Activated T-cell treated with anti-CD3 and anti-CD28 coated beads, Interleukin-2, amount 50 U/mL, for 72 hours (primary cell): ENCODE data around the gene FNDC3A. TPM values are rescaled to one million over a fixed set of nuclear protein-coding genes. Genes with fewer than 3 reads are reported as not detected.

ENCODE experiments used
- ATAC-seq, 2 donors: fragments of 150-1000 bp; cut with Tn5 transposase; replicated peaks in 1 of 2; 2 replicates each; pipeline ENCODE4 v1.10.0; 2021; ENCODE audit warnings: moderate library complexity in 2 of 2, mild to moderate bottlenecking in 1 of 2
- DNase-seq, 2 donors: peaks; one replicate each; pipeline ENCODE4 v3.0.0; 2021 to 2022; ENCODE audit warnings: mixed read lengths in 1 of 2
- H3K27ac Mint-ChIP-seq: one replicate; pipeline ENCODE4 v1.8.0; 2022; ENCODE audit warnings: mild to moderate bottlenecking, moderate library complexity, mixed read lengths
- H3K27me3 Mint-ChIP-seq: one replicate; pipeline ENCODE4 v1.8.0; 2022; ENCODE audit warnings: low read depth, mixed read lengths
- H3K36me3 Mint-ChIP-seq, 2 donors: one replicate each; pipeline ENCODE4 v1.8.0; 2022; ENCODE audit warnings: mixed read lengths in 2 of 2, mild to moderate bottlenecking in 1 of 2; ENCODE audit not compliant: insufficient read depth in 2 of 2
- H3K4me1 Mint-ChIP-seq: one replicate; pipeline ENCODE4 v1.8.0; 2022; ENCODE audit warnings: low read depth, mixed read lengths
- H3K4me3 Mint-ChIP-seq, 2 donors: one replicate each; pipeline ENCODE4 v1.8.0; 2022; ENCODE audit warnings: mild to moderate bottlenecking in 2 of 2, mixed read lengths in 2 of 2, moderate library complexity in 2 of 2
- H3K9me3 Mint-ChIP-seq, 2 donors: one replicate each; pipeline ENCODE4 v1.8.0; 2022; ENCODE audit warnings: mixed read lengths in 2 of 2
- total RNA-seq, 2 donors: library from RNA; stranded (reverse); gene quantifications; one replicate each; pipeline ENCODE4 v1.2.3, GENCODE V29; 2022

Gene FNDC3A
- total RNA-seq, 2 donors from 2014 or later, result 26.7 to 33.1 TPM

DNA sequence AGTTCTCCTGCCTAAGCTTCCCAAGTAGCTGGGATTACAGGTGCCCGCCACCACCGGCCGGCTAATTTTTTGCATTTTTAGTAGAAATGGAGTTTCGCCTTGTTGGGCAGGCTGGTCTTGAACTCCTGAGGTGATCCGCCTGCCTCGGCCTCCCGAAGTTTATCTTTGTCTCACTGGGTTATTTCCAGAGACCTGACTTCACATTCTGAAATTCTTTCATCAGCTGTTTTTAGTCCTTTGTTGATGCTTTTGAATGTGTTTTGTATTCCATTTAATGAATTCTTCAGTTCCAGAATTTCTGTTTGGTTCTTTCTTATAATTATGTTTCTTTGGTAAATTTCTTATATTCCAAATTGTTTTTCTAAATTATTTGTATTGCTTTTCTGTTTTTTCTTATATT lies 189.0 kb downstream of the FNDC3A start:
- H3K36me3 Mint-ChIP-seq, result peaks cover 26 to 41% of the 10 kb centered on the region in 2 donors
- H3K4me3 Mint-ChIP-seq, result no peak overlapping the region
- peaks cover 9 to 11% of the 10 kb centered on the region in 2 donors for H3K9me3 Mint-ChIP-seq
- H3K27me3 Mint-ChIP-seq, result no peaks in the 10 kb centered on the region
- DNase-seq (no peak), ATAC-seq (no peak)
- H3K4me1 Mint-ChIP-seq, result no peaks in the 10 kb centered on the region
- H3K27ac Mint-ChIP-seq, result peak overlapping the region; percentile 37

DNA sequence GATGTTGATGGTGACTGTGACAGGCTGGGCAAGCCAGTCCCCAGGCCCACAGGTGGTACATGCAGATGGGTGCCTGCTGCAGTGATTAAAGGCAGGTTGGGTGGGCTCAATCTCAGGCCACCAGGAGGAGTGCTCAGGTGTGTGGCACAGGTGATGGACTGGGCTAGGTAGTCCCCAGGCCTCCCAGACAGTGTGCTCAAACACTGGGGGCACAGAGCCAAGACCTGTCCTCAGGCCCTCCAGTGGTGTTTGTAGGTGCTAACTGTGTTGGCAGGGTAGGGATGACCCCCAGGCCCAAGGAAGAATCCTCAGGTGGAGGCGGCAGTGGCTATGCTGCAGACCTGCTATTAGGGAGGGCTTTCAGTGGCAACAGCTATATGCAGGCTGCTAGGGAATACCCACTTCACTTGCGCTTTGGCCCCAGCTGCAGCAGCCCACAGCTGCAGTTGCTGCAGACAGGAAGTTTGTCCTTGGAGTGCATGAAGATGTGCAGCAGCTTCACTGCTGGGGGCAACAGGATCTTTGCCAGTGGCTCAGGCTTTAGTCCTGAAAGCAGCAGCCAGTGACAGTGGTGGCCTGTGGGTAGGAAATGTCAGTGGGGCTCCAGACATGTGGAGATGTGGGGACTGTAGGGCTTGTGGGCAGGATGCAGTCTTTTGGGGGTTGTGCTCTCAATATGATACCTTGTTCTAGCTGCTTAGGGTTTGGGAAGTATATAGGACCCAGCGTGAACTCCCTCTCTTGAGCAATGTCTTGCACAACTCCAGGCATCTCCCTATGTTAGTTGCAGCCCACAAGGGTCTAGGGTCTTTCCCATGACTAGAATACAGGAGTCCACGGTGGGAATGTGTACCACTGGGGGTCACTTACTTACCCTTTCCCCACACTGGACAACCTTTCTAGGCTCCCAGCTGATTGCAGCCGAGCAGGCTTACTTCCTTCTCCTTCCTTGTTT lies 190.4 kb downstream of the FNDC3A start:
- H3K4me3 Mint-ChIP-seq, result no peak overlapping the region
- H3K9me3 Mint-ChIP-seq, result peaks cover 9 to 11% of the 10 kb centered on the region in 2 donors
- DNase-seq (no peak), ATAC-seq (no peak)
- no peak overlapping the region for H3K27ac Mint-ChIP-seq
- peaks cover 25 to 33% of the 10 kb centered on the region in 2 donors for H3K36me3 Mint-ChIP-seq
- no peaks in the 10 kb centered on the region for H3K27me3 Mint-ChIP-seq
- H3K4me1 Mint-ChIP-seq, result no peaks in the 10 kb centered on the region

DNA sequence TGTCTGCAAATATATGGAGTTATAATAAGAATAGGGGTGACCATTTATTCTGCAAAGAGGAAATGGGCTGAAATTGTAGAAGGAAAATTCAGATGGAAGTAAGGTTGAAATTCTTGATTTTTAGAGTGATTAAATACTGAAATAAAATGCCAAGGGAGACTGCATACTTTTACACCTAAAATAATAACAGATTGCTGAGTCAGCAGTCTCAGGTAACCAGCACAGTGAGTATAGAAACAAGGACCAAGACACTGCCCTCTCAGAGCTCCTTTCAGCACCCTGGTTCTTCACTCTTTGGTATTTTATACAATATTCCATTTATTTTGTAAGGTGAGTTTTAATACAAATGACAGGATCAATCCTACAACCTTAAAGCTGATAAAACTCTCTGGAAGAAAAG lies 195.6 kb downstream of the FNDC3A start:
- no peaks in the 10 kb centered on the region for H3K27me3 Mint-ChIP-seq
- no peak overlapping the region for H3K4me3 Mint-ChIP-seq
- H3K36me3 Mint-ChIP-seq, result peaks cover 6 to 10% of the 10 kb centered on the region in 2 donors
- H3K4me1 Mint-ChIP-seq, result no peaks in the 10 kb centered on the region
- no peaks in the 10 kb centered on the region for H3K9me3 Mint-ChIP-seq
- no peak overlapping the region for H3K27ac Mint-ChIP-seq
- ATAC-seq, result no peak
- no peak for DNase-seq

DNA sequence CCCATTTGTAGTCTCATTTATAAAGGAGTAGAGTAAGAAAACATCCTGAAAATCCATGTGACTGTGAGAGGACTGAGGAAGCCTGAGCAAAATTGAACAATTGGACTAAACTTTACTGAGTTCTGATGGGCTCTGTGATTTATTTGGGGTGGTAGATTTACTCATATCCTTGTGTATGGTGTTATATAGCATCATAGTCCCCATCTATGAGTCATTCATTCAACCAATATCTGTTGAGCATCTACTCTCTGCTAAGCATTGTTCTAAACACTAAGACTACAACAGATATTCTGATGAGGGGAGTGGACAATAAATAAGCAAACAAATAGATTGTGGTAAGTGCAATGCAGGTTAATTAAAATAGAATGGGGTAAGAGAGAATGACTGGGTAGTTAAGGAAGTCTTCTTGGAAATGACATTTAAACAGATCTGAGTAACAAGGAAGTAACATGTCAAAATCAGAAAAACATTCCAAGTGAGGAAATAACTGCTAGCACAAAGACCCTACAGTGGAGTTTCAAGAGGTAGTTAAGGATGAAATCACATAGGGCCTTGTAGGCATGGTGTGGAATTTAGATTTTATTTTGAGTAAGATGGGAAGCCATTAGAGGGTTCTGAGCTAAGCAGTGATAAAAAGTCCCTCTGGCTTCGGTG lies 208.1 kb downstream of the FNDC3A start:
- Mint-ChIP-seq H3K27ac (no peak overlapping the region), H3K36me3 (peaks cover 2 to 21% of the 10 kb centered on the region in 2 donors), H3K4me1 (peaks cover 6% of the 10 kb centered on the region), H3K4me3 (no peak overlapping the region), H3K27me3 (no peaks in the 10 kb centered on the region), H3K9me3 (no peaks in the 10 kb centered on the region)
- peak in 1 of 2 donors; percentile 78 for ATAC-seq
- no peak for DNase-seq

DNA sequence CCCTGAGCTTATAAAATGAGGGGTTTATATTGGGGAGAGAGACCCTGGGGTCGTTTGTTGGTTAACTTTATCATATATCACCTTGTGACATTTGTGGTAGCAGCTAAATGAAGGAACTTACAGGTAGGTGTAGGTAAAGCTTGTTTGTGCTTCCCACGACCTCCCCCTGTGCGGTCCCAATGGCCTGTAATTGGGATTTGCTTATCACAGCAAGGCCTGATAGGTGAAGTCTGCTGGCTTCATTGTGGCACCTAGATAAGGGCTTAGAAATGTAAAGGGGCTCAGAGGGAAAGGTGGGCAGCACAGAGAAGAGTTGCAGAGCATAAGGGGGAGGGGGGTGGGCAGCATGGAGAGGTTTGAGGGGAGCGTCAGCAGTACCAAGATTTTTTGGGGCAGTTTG lies 208.9 kb downstream of the FNDC3A start:
- peaks cover 2 to 20% of the 10 kb centered on the region in 2 donors for H3K36me3 Mint-ChIP-seq
- no peaks in the 10 kb centered on the region for H3K9me3 Mint-ChIP-seq
- no peak overlapping the region for H3K27ac Mint-ChIP-seq

DNA sequence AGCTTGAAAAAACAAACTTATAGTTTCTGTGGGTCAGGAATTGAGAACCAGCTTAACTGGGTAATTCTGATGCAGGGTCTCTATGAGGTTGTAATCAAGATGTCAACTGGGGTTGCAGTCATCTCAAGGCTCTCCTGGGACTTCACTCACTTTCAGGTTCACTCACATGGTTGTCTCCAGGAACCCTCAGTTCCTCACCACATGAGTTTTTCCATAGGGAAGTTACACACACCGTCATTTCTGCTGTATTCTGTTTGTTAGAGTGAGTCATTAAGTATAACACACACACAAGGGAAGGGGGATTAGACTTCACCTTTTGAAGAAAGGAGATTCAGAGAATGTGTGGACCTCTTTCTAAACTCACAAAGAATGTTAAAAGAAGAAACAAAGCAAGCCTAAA lies 209.6 kb downstream of the FNDC3A start:
- no peaks in the 10 kb centered on the region for H3K27me3 Mint-ChIP-seq
- peak; percentile 59 to 79 for ATAC-seq
- no peaks in the 10 kb centered on the region for H3K9me3 Mint-ChIP-seq
- H3K36me3 Mint-ChIP-seq, result peaks cover 2 to 17% of the 10 kb centered on the region in 2 donors
- no peak for DNase-seq
- H3K4me1 Mint-ChIP-seq, result peaks cover 6% of the 10 kb centered on the region
- no peak overlapping the region for H3K4me3 Mint-ChIP-seq
- peak overlapping the region; percentile 21 for H3K27ac Mint-ChIP-seq

More for the DNA sequence above, 208.9 kb downstream of the FNDC3A start:
- Mint-ChIP-seq H3K27me3 (no peaks in the 10 kb centered on the region), H3K4me1 (peaks cover 6% of the 10 kb centered on the region), H3K4me3 (no peak overlapping the region)
- no peak for DNase-seq
- ATAC-seq, result no peak

DNA sequence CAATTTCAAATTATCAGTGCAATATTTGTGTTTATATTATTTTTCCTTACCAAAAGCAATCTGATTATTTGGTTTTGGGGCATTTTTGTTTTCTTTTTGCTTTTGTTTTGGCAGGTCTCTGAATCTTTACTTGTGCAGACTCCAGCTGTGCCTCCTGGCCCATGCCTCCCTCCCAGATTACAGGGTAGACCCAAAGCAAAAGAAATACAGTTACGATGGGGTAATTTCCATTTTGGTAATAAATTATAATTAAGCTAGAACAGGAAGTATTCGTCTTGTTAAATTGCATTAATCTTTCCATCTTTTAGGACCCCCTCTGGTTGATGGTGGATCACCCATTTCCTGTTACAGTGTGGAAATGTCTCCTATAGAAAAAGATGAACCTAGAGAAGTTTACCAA lies 215.2 kb downstream of the FNDC3A start:
- Mint-ChIP-seq H3K4me1 (no peaks in the 10 kb centered on the region), H3K36me3 (peaks cover 2 to 26% of the 10 kb centered on the region in 2 donors)
- no peak for ATAC-seq

DNA sequence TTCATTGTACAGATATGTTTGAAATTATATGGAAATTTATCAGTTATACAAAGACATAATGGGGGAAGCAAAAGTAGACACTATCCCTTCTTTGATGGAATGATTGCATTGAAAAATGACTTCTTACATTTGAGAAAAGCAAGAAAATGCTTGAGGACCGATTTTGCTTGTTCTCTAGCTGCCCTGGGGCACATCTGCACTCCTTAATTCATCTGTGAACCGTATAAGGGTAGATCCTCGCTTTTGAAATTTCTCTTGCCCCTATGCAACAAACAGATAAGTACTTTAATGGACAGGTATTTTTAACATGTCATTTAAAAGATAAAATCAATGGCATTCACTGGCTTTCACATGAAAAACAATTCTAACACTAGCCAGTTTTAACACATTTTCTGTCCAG lies 230.9 kb downstream of the FNDC3A start:
- no peaks in the 10 kb centered on the region for H3K27me3 Mint-ChIP-seq
- no peak for ATAC-seq

More for the DNA sequence above, 215.2 kb downstream of the FNDC3A start:
- Mint-ChIP-seq H3K4me3 (no peak overlapping the region), H3K27me3 (no peaks in the 10 kb centered on the region), H3K9me3 (no peaks in the 10 kb centered on the region), H3K27ac (no peak overlapping the region)
- no peak for DNase-seq

DNA sequence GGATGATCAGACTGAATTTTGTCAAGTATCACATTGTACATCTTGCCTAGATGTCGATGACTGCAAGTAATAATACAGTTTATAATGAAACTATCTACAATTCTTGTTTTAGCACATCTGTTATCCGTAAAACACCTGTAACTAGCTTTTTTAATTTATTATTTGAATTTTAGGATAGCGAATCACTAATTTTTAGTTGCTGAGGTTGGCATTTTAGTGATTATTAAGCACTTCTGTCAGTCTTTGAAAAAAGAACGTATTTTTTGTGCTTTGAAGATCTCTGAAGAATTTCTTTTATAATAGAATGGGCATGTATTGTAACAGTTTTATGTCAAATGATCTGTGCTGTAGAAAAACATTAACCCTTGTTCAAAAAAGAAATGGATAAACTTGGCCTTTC lies 232.9 kb downstream of the FNDC3A start:
- DNase-seq (no peak), ATAC-seq (no peak)
- no peak overlapping the region for H3K27ac Mint-ChIP-seq
- no peaks in the 10 kb centered on the region for H3K4me1 Mint-ChIP-seq
- no peaks in the 10 kb centered on the region for H3K27me3 Mint-ChIP-seq
- no peak overlapping the region for H3K4me3 Mint-ChIP-seq
- no peaks in the 10 kb centered on the region for H3K9me3 Mint-ChIP-seq
- peaks cover 2 to 6% of the 10 kb centered on the region in 2 donors for H3K36me3 Mint-ChIP-seq

More for the DNA sequence above, 230.9 kb downstream of the FNDC3A start:
- Mint-ChIP-seq H3K4me1 (no peaks in the 10 kb centered on the region), H3K4me3 (no peak overlapping the region), H3K27ac (no peak overlapping the region), H3K36me3 (peaks cover 3 to 6% of the 10 kb centered on the region in 2 donors), H3K9me3 (no peaks in the 10 kb centered on the region)
- no peak for DNase-seq

DNA sequence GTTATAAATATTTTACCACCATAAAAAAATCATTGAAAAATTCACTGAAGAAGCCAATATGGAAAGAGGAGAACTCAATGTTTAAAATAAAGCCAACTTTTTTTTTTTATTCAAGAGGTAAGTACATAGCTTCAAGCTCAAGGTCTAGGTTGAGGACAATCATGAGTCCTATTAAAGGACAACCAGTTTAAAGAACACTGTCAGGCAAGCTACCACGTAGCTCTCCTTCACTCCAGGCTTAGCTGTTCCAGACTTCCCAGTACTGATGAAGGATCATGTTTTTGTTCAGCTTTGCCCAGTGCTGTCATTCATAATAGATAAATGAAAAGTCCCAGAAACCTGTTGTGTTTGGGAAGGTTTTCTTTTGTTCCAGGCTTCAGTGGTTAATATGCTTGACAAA lies 234.4 kb downstream of the FNDC3A start:
- no peak for ATAC-seq
- DNase-seq, result no peak
- H3K9me3 Mint-ChIP-seq, result no peaks in the 10 kb centered on the region
- H3K4me3 Mint-ChIP-seq, result no peak overlapping the region
- H3K36me3 Mint-ChIP-seq, result peaks cover 2 to 6% of the 10 kb centered on the region in 2 donors
- H3K4me1 Mint-ChIP-seq, result peaks cover 10% of the 10 kb centered on the region
- H3K27me3 Mint-ChIP-seq, result no peaks in the 10 kb centered on the region
- H3K27ac Mint-ChIP-seq, result no peak overlapping the region

DNA sequence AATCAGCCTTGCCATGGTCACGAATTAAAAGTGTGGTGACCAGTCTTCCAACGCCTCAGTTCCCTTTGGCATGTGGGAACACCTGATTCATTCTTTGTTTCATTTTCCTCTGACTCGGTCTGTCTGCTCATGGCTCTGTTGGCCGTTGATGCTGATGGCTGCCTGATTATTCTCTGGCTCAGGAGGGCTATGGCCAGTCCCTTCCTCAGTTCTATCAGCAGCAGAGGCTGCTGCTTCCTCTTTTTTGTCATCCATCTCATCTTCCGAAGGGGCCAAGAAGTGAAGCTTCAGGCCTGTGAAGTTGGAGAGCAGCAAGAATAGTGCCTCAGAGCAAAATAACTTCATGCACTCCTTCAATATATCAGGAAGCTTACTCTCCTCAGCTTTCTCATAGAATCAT lies 235.0 kb downstream of the FNDC3A start:
- Mint-ChIP-seq H3K27ac (no peak overlapping the region), H3K9me3 (no peaks in the 10 kb centered on the region), H3K4me3 (no peak overlapping the region), H3K27me3 (no peaks in the 10 kb centered on the region), H3K4me1 (peaks cover 13% of the 10 kb centered on the region), H3K36me3 (peaks cover 2 to 6% of the 10 kb centered on the region in 2 donors)
- ATAC-seq, result no peak
- DNase-seq, result no peak

DNA sequence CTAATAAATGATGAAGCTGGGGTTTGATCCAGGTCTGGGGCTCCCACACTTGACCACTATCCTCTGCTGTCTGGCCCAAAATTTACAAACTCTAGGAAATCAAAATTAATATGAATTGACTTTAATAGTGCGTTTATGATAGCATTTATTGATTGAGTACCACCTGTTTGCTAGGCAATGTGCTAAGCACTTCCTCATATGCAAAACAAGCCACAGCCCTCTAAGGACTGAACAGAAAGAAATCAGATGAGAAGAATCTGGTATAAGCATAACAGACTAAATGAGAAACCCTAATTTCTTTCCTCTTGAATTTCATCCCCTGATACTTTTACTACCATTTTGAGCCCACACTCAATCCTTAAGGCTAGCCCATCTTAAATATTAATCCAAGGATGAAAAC lies 237.8 kb downstream of the FNDC3A start:
- ATAC-seq (no peak), DNase-seq (no peak)
- H3K9me3 Mint-ChIP-seq, result no peaks in the 10 kb centered on the region
- H3K36me3 Mint-ChIP-seq, result peaks cover 2 to 4% of the 10 kb centered on the region in 2 donors
- peak overlapping the region; percentile 17 for H3K27ac Mint-ChIP-seq
- peaks cover 20% of the 10 kb centered on the region for H3K27me3 Mint-ChIP-seq
- no peak overlapping the region for H3K4me3 Mint-ChIP-seq
- peaks cover 13% of the 10 kb centered on the region for H3K4me1 Mint-ChIP-seq
